ENCODE measurements around the gene CHIA.
A peak's percentile ranks its signal among the peaks of the same experiment; 100 is the strongest.
"Not testable (repeated sequence)": the region's sequence is repeated elsewhere in the genome, so short reads cannot be mapped to it uniquely, and the experiment has no call there.

Gene CHIA

GRCh38 chr1:111302374-111302773, 11.7 kb downstream of the CHIA start:
- H3K4me3 ChIP-seq (replicated peaks; ENCODE audit: low read depth, low read length), result no peak overlapping the region
- TF ChIP-seq CTCF (IDR thresholded peaks at IDR 0.05; ENCODE audit: low read depth, low read length, missing control alignments), result no peak
- no peak for DNase-seq (ENCODE audit: extremely low read depth, low read depth)

GRCh38 chr1:111309690-111310089, 19.0 kb downstream of the CHIA start:
- DNase-seq (ENCODE audit: extremely low read depth, low read depth), result no peak
- TF ChIP-seq CTCF (IDR thresholded peaks at IDR 0.05; ENCODE audit: low read depth, low read length, missing control alignments), result no peak
- no peak overlapping the region for H3K4me3 ChIP-seq (replicated peaks; ENCODE audit: low read depth, low read length)

GRCh38 chr1:111318523-111318922, 27.9 kb downstream of the CHIA start:
- H3K4me3 ChIP-seq (replicated peaks; ENCODE audit: low read depth, low read length), result no peak overlapping the region
- DNase-seq (ENCODE audit: extremely low read depth, low read depth), result no peak
- TF ChIP-seq CTCF (IDR thresholded peaks at IDR 0.05; ENCODE audit: low read depth, low read length, missing control alignments), result no peak

- no peak overlapping the region for H3K4me3 ChIP-seq (replicated peaks; ENCODE audit: low read depth, low read length)
- DNase-seq (ENCODE audit: extremely low read depth, low read depth), result no peak
- TF ChIP-seq CTCF (IDR thresholded peaks at IDR 0.05; ENCODE audit: low read depth, low read length, missing control alignments), result no peak
Observed at GRCh38 chr1:111320066-111320879, 29.6 kb downstream of the CHIA start.

GRCh38 chr1:111323231-111323630, 32.6 kb downstream of the CHIA start:
- H3K4me3 ChIP-seq (replicated peaks; ENCODE audit: low read depth, low read length), result no peak overlapping the region
- no peak for DNase-seq (ENCODE audit: extremely low read depth, low read depth)
- TF ChIP-seq CTCF (IDR thresholded peaks at IDR 0.05; ENCODE audit: low read depth, low read length, missing control alignments), result no peak

GRCh38 chr1:111332190-111332589, 41.5 kb downstream of the CHIA start:
- TF ChIP-seq CTCF (IDR thresholded peaks at IDR 0.05; ENCODE audit: low read depth, low read length, missing control alignments), result no peak
- DNase-seq (ENCODE audit: extremely low read depth, low read depth), result no peak
- H3K4me3 ChIP-seq (replicated peaks; ENCODE audit: low read depth, low read length), result no peak overlapping the region

GRCh38 chr1:111334169-111334568, 43.5 kb downstream of the CHIA start:
- peak; percentile 10 for DNase-seq (ENCODE audit: extremely low read depth, low read depth)
- no peak overlapping the region for H3K4me3 ChIP-seq (replicated peaks; ENCODE audit: low read depth, low read length)
- peak; percentile 59 for TF ChIP-seq CTCF (IDR thresholded peaks at IDR 0.05; ENCODE audit: low read depth, low read length, missing control alignments)

- DNase-seq (ENCODE audit: extremely low read depth, low read depth); H3K4me3 ChIP-seq (replicated peaks; ENCODE audit: low read depth, low read length): not testable (repeated sequence)
Observed at GRCh38 chr1:111335214-111335877, 44.7 kb downstream of the CHIA start.

GRCh38 chr1:111338849-111339248, 48.2 kb downstream of the CHIA start:
- not testable (repeated sequence) for H3K4me3 ChIP-seq (replicated peaks; ENCODE audit: low read depth, low read length); DNase-seq (ENCODE audit: extremely low read depth, low read depth)

Measured in HFF-Myc (cell line).